NCI-H748 (cell line): Measurements from ENCODE around the gene SMCO4.

Experiments used
- DNase-seq: peaks from one replicate; lab custom pipeline; 2025; ENCODE audit not compliant: unreplicated experiment; lab: John Stamatoyannopoulos, UW

Gene SMCO4

GRCh38 chr11:93529707-93530467 is 13.3 kb downstream of the SMCO4 start:
- peak; percentile 4 for DNase-seq

GRCh38 chr11:93528757-93529645 is 14.2 kb downstream of the SMCO4 start:
- DNase-seq: peak; percentile 63

GRCh38 chr11:93528252-93528651 is 14.9 kb downstream of the SMCO4 start:
- DNase-seq: no peak

- no peak for DNase-seq
These were observed 16.3 kb downstream of the SMCO4 start for GRCh38 chr11:93526641-93527583.

- DNase-seq: no peak
These were observed 16.9 kb downstream of the SMCO4 start for GRCh38 chr11:93526346-93526633.

GRCh38 chr11:93525601-93526345 is 17.4 kb downstream of the SMCO4 start:
- DNase-seq: no peak

GRCh38 chr11:93524858-93525257 is 18.3 kb downstream of the SMCO4 start:
- no peak for DNase-seq

GRCh38 chr11:93524173-93524536 is 19.0 kb downstream of the SMCO4 start:
- no peak for DNase-seq

- DNase-seq: peak; percentile 1
These were observed 22.3 kb downstream of the SMCO4 start for GRCh38 chr11:93520726-93521509.

- peak; percentile 80 for DNase-seq
These were observed 24.0 kb downstream of the SMCO4 start for GRCh38 chr11:93519179-93519578.

GRCh38 chr11:93518081-93518480 is 25.1 kb downstream of the SMCO4 start:
- no peak for DNase-seq

GRCh38 chr11:93517611-93518010 is 25.6 kb downstream of the SMCO4 start:
- DNase-seq: no peak

GRCh38 chr11:93517041-93517440 is 26.1 kb downstream of the SMCO4 start:
- no peak for DNase-seq

- DNase-seq: no peak
These were observed 27.7 kb downstream of the SMCO4 start for GRCh38 chr11:93515441-93516025.

GRCh38 chr11:93514712-93515111 is 28.5 kb downstream of the SMCO4 start:
- no peak for DNase-seq

- DNase-seq: peak; percentile 63
These were observed 29.4 kb downstream of the SMCO4 start for GRCh38 chr11:93513772-93514171.

- DNase-seq: no peak
These were observed 30.1 kb downstream of the SMCO4 start for GRCh38 chr11:93512949-93513667.

- DNase-seq: peak; percentile 8
These were observed 31.1 kb downstream of the SMCO4 start for GRCh38 chr11:93512073-93512475.
